HepG2 (cell line): ENCODE data around the gene SETD5. TPM values are rescaled to one million over a fixed set of nuclear protein-coding genes. Genes with fewer than 3 reads are reported as not detected.

ENCODE experiments used
- GFI1 ChIP-seq: sonication (generic); formaldehyde crosslinking; IDR thresholded peaks from 2 replicates; pipeline ENCODE4 v1.5.0; 2020; ENCODE audit warnings: missing genetic modification reagents, mild to moderate bottlenecking, borderline replicate concordance
- IKZF5 ChIP-seq: IDR thresholded peaks from 2 replicates; pipeline ENCODE4 v1.6.1; 2018; ENCODE audit warnings: missing genetic modification reagents, mild to moderate bottlenecking, missing compliant biosample characterization
- RFX5 ChIP-seq: IDR thresholded peaks from 2 replicates; pipeline ENCODE4 v1.6.1; 2011; ENCODE audit warnings: low read depth, low read length, improper control_type of control experiment
- ZBTB44 ChIP-seq: sonication (generic); formaldehyde crosslinking; IDR thresholded peaks from 2 replicates; pipeline ENCODE4 v1.4.0; 2020; ENCODE audit warnings: missing genetic modification reagents
- ZMYM4 ChIP-seq: sonication (generic); formaldehyde crosslinking; IDR thresholded peaks from 2 replicates; pipeline ENCODE4 v1.8.1; 2023; ENCODE audit warnings: mild to moderate bottlenecking, missing genetic modification reagents
- ZNF280B ChIP-seq: sonication (generic); formaldehyde crosslinking; IDR thresholded peaks from 2 replicates; pipeline ENCODE4 v1.5.0; 2020; ENCODE audit warnings: missing genetic modification reagents, mild to moderate bottlenecking, borderline replicate concordance
- ZNF407 ChIP-seq: sonication (generic); formaldehyde crosslinking; IDR thresholded peaks from one replicate; pipeline ENCODE4 v1.5.1; 2020; ENCODE audit warnings: mild to moderate bottlenecking, missing genetic modification reagents; ENCODE audit errors: not compliant biosample characterization
- ZNF615 ChIP-seq: sonication (generic); formaldehyde crosslinking; IDR thresholded peaks from 2 replicates; pipeline ENCODE4 v1.5.0; 2020; ENCODE audit warnings: mild to moderate bottlenecking, missing genetic modification reagents, borderline replicate concordance
- ZNF704 ChIP-seq: sonication (generic); formaldehyde crosslinking; IDR thresholded peaks from 2 replicates; pipeline ENCODE4 v1.8.1; 2023; ENCODE audit warnings: mild to moderate bottlenecking, inconsistent platforms, moderate library complexity, missing genetic modification reagents, borderline replicate concordance
- ZNF709 ChIP-seq: sonication (generic); formaldehyde crosslinking; IDR thresholded peaks from 2 replicates; pipeline ENCODE4 v1.5.0; 2020; ENCODE audit warnings: mild to moderate bottlenecking, missing genetic modification reagents
- polyA plus RNA-seq, 8 experiments: library from polyadenylated mRNA; depleted of rRNA in 3 of 8; stranded (reverse) in 7 of 8; unstranded in 1 of 8; fragments of >200 nt; fragmentation: Illumina TruSeq in 4 of 8; extraction: Trizol in 4 of 8; gene quantifications; 2 replicates each; pipeline versions ENCODE4 v1.2.1 to v1.2.3, GENCODE V29; 2011 to 2016; ENCODE audit warnings: low read depth in 4 of 8, missing spikeins in 1 of 8, mixed read lengths in 1 of 8; ENCODE audit not compliant: insufficient read depth in 1 of 8
- total RNA-seq, 5 experiments: library from RNA; depleted of rRNA; stranded (reverse); fragments of >200 nt; fragmentation: Illumina TruSeq; extraction: Trizol; gene quantifications; 2 replicates each; pipeline ENCODE4 v1.2.3, GENCODE V29; 2016; ENCODE audit warnings: low read depth in 1 of 5

The SETD5 gene
- total and polyA plus RNA-seq, 2 of the 13 experiments (the other 11 are each of a cell fraction or from before 2014, with no cell fraction given), result 46.8 to 95.8 TPM

- TF ChIP-seq ZNF280B (peak; percentile 85), ZNF704 (CRISPR knock-in tag) (peak; percentile 73; the same call in 1 of the 2 replicates), ZNF709 (peak; percentile 90), ZNF615 (no peak), RFX5 (peak; percentile 7; the same call in 1 of the 2 replicates), ZMYM4 (CRISPR knock-in tag) (peak; percentile 78; the same call in 1 of the 2 replicates), GFI1 (CRISPR knock-in tag) (peak; percentile 73), IKZF5 (CRISPR knock-in tag) (peak; percentile 96), ZNF407 (CRISPR knock-in tag) (peak; percentile 65), ZBTB44 (CRISPR knock-in tag) (peak; percentile 86)
Measured at GRCh38 chr3:9362731-9363530, 34.5 kb upstream of the SETD5 start, which contains the start of gene THUMPD3 (continued).
